Measurements from ENCODE around the gene LRGUK. TPM values are rescaled to one million over a fixed set of nuclear protein-coding genes. Genes with fewer than 3 reads are reported as not detected.

The LRGUK gene
- total RNA-seq, 4 donors from 2014 or later, result 0.48 to 9.4 (median 3.3) TPM

- H3K36me3 ChIP-seq, result no peaks in the 10 kb centered on the region
- no peaks in the 10 kb centered on the region for H3K9me3 ChIP-seq
- 61 to 66% methylated on average over 3 of the region's 3 CpGs for WGBS, 2 donors (ENCODE audit: low coverage in 1 of 2)
- TF ChIP-seq CTCF (IDR thresholded peaks at IDR 0.05), result no peak
- no peak for TF ChIP-seq POLR2A (IDR thresholded peaks at IDR 0.05)
- TF ChIP-seq POLR2AphosphoS5 (IDR thresholded peaks at IDR 0.05), result no peak
- no peak for TF ChIP-seq EP300 (IDR thresholded peaks at IDR 0.05; ENCODE audit: low read depth)
- intact Hi-C loops (cut with DNase I; ENCODE audit: low total_unique reads) (no loop called here), in situ Hi-C loops (cut with MboI; ENCODE audit: low pct_ligation_motif_present in 1 of 4, low pct_unique_long_range_greater_than_20kb in 1 of 4, low sequenced_read_pairs in 3 of 4) (no loop called here)
- DNase-seq, result no peak
- no peak overlapping the region for H3K4me3 ChIP-seq
- no peaks in the 10 kb centered on the region for H3K27me3 ChIP-seq
- H3K27ac ChIP-seq, result no peak overlapping the region
- H3K4me1 ChIP-seq, result no peaks in the 10 kb centered on the region
These were observed 58.9 kb downstream of the LRGUK start for GRCh38 chr7:134186027-134186426.

GRCh38 chr7:134186801-134187200 lies 59.7 kb downstream of the LRGUK start:
- Histone ChIP-seq H3K36me3 (no peaks in the 10 kb centered on the region), H3K27ac (no peak overlapping the region), H3K4me3 (no peak overlapping the region), H3K9me3 (no peaks in the 10 kb centered on the region), H3K27me3 (no peaks in the 10 kb centered on the region), H3K4me1 (no peaks in the 10 kb centered on the region)
- no peak for TF ChIP-seq POLR2A (IDR thresholded peaks at IDR 0.05)
- no peak for TF ChIP-seq CTCF (IDR thresholded peaks at IDR 0.05)
- TF ChIP-seq POLR2AphosphoS5 (IDR thresholded peaks at IDR 0.05), result no peak
- TF ChIP-seq EP300 (IDR thresholded peaks at IDR 0.05; ENCODE audit: low read depth), result no peak
- 70 to 86% methylated on average over 2 of the region's 2 CpGs for WGBS, 2 donors (ENCODE audit: low coverage in 1 of 2)
- in situ Hi-C loops (cut with MboI; ENCODE audit: low pct_ligation_motif_present in 1 of 4, low pct_unique_long_range_greater_than_20kb in 1 of 4, low sequenced_read_pairs in 3 of 4), result no loop called here
- intact Hi-C loops (cut with DNase I; ENCODE audit: low total_unique reads), result no loop called here
- DNase-seq, result no peak

- no peaks in the 10 kb centered on the region for H3K4me1 ChIP-seq
- no peaks in the 10 kb centered on the region for H3K27me3 ChIP-seq
- TF ChIP-seq CTCF (IDR thresholded peaks at IDR 0.05) (no peak), POLR2AphosphoS5 (IDR thresholded peaks at IDR 0.05) (no peak), EP300 (IDR thresholded peaks at IDR 0.05; ENCODE audit: low read depth) (no peak), POLR2A (IDR thresholded peaks at IDR 0.05) (no peak)
- H3K9me3 ChIP-seq, result no peaks in the 10 kb centered on the region
- 92 to 100% methylated on average over 1 of the region's 1 CpG for WGBS, 2 donors (ENCODE audit: low coverage in 1 of 2)
- H3K36me3 ChIP-seq, result no peaks in the 10 kb centered on the region
- no peak for DNase-seq
- in situ Hi-C loops (cut with MboI; ENCODE audit: low pct_ligation_motif_present in 1 of 4, low pct_unique_long_range_greater_than_20kb in 1 of 4, low sequenced_read_pairs in 3 of 4), result no loop called here
- H3K27ac ChIP-seq, result no peak overlapping the region
- no peak overlapping the region for H3K4me3 ChIP-seq
- intact Hi-C loops (cut with DNase I; ENCODE audit: low total_unique reads), result no loop called here
These were observed 60.8 kb downstream of the LRGUK start for GRCh38 chr7:134187893-134188292.

GRCh38 chr7:134188311-134188710 lies 61.2 kb downstream of the LRGUK start:
- no peaks in the 10 kb centered on the region for H3K4me1 ChIP-seq
- 92 to 94% methylated on average over 4 of the region's 4 CpGs for WGBS, 2 donors (ENCODE audit: low coverage in 1 of 2)
- H3K9me3 ChIP-seq, result no peaks in the 10 kb centered on the region
- no peak overlapping the region for H3K27ac ChIP-seq
- DNase-seq, result no peak
- H3K27me3 ChIP-seq, result no peaks in the 10 kb centered on the region
- TF ChIP-seq CTCF (IDR thresholded peaks at IDR 0.05) (no peak), POLR2AphosphoS5 (IDR thresholded peaks at IDR 0.05) (no peak), POLR2A (IDR thresholded peaks at IDR 0.05) (no peak), EP300 (IDR thresholded peaks at IDR 0.05; ENCODE audit: low read depth) (no peak)
- H3K4me3 ChIP-seq, result no peak overlapping the region
- intact Hi-C loops (cut with DNase I; ENCODE audit: low total_unique reads), result no loop called here
- no peaks in the 10 kb centered on the region for H3K36me3 ChIP-seq
- in situ Hi-C loops (cut with MboI; ENCODE audit: low pct_ligation_motif_present in 1 of 4, low pct_unique_long_range_greater_than_20kb in 1 of 4, low sequenced_read_pairs in 3 of 4), result no loop called here

All from transverse colon (tissue), 4 donors.